ENCODE results near the gene CADPS. TPM values are rescaled to one million over a fixed set of nuclear protein-coding genes. Genes with fewer than 3 reads are reported as not detected.
A peak's percentile ranks its signal among the peaks of the same experiment; 100 is the strongest.

CADPS gene
- total RNA-seq, 2 experiments from 2014 or later = not detected

GRCh38 chr3:62647711-62648110 is 227.5 kb downstream of the CADPS start:
- ChIA-PET CTCF (no interaction called here), POLR2A (no interaction called here)
- DNase-seq (no peak), ATAC-seq (no peak)
- Mint-ChIP-seq H3K27me3 (peaks cover 2% of the 10 kb centered on the region), H3K9me3 (ENCODE audit: low read depth) (no peaks in the 10 kb centered on the region), H3K27ac (no peak overlapping the region), H3K4me3 (no peak overlapping the region), H3K36me3 (ENCODE audit: low read depth) (no peaks in the 10 kb centered on the region), H3K4me1 (no peaks in the 10 kb centered on the region)
- intact Hi-C loops (cut with DNase I, micrococcal nuclease) = no loop called here

DNA sequence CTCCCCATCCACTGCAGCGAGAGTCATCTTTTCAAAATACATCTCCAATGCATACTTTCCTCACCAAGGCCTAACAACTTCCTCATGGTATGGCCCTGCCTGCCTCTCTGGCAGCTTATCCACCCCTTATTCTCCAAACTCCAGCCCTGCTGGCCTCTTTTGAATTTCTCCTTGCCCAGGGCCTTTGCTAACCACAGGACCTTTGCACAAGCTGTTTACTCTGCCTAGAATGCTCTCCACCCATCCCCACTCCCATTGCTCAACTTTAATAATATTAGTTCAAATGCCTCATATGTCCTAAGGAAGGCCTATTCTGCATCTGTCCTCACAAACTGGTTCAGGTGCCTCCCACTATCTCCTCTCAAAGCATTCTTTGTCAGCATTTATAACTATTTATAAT is 230.7 kb downstream of the CADPS start:
- no peaks in the 10 kb centered on the region for H3K4me1 Mint-ChIP-seq
- no peaks in the 10 kb centered on the region for H3K36me3 Mint-ChIP-seq (ENCODE audit: low read depth)
- no peak overlapping the region for H3K4me3 Mint-ChIP-seq
- H3K9me3 Mint-ChIP-seq (ENCODE audit: low read depth) = no peaks in the 10 kb centered on the region
- no peak overlapping the region for H3K27ac Mint-ChIP-seq
- intact Hi-C loops (cut with DNase I, micrococcal nuclease) = no loop called here
- ChIA-PET CTCF (no interaction called here), POLR2A (no interaction called here)
- no peaks in the 10 kb centered on the region for H3K27me3 Mint-ChIP-seq
- DNase-seq (no peak), ATAC-seq (no peak)

DNA sequence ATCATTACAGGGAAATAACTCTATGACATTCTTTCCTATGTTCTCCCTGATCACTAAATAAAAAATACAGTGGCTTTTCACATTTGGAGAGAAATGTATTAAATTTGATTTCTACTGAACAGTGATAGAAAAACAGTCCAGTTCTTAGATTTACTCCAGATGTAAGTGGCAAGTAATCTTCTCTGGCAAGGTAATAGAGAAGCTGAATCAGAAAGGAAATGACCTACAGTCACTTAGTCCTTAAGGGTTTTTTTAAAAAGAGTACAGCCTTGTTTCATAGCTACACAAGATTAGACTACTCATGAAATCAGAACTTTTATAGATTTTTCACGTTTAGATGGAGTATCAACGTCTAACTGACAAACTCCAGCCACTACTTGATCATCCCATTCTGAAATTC is 236.9 kb downstream of the CADPS start:
- Mint-ChIP-seq H3K4me1 (no peaks in the 10 kb centered on the region), H3K4me3 (no peak overlapping the region), H3K27ac (no peak overlapping the region), H3K9me3 (ENCODE audit: low read depth) (no peaks in the 10 kb centered on the region), H3K36me3 (ENCODE audit: low read depth) (no peaks in the 10 kb centered on the region), H3K27me3 (no peaks in the 10 kb centered on the region)
- DNase-seq = no peak
- intact Hi-C loops (cut with DNase I, micrococcal nuclease) = no loop called here
- no peak for ATAC-seq
- ChIA-PET POLR2A (no interaction called here), CTCF (no interaction called here)

GRCh38 chr3:62636235-62636826 is 238.9 kb downstream of the CADPS start:
- H3K4me1 Mint-ChIP-seq = no peaks in the 10 kb centered on the region
- H3K27ac Mint-ChIP-seq = no peak overlapping the region
- no peaks in the 10 kb centered on the region for H3K9me3 Mint-ChIP-seq (ENCODE audit: low read depth)
- ATAC-seq = no peak
- H3K27me3 Mint-ChIP-seq = peaks cover 4% of the 10 kb centered on the region
- POLR2A ChIA-PET = no interaction called here
- no peak overlapping the region for H3K4me3 Mint-ChIP-seq
- CTCF ChIA-PET = interaction anchor here (0.9 kb wide), 1 partner anchor 21 kb away, joined by 3 read pairs; no protein-coding TSS in a partner anchor
- no peaks in the 10 kb centered on the region for H3K36me3 Mint-ChIP-seq (ENCODE audit: low read depth)
- no peak for DNase-seq
- intact Hi-C loops (cut with DNase I, micrococcal nuclease) = no loop called here

- intact Hi-C loops (cut with DNase I, micrococcal nuclease) = no loop called here
- H3K4me1 Mint-ChIP-seq = no peaks in the 10 kb centered on the region
- ATAC-seq (no peak), DNase-seq (no peak)
- no peak overlapping the region for H3K27ac Mint-ChIP-seq
- H3K4me3 Mint-ChIP-seq = no peak overlapping the region
- peaks cover 8% of the 10 kb centered on the region for H3K27me3 Mint-ChIP-seq
- POLR2A ChIA-PET = interaction anchor here (0.7 kb wide), 1 partner anchor 266 kb away, joined by 3 read pairs; no protein-coding TSS in a partner anchor
- CTCF ChIA-PET = interaction anchor here (0.6 kb wide), 1 partner anchor 1563 kb away, joined by 3 read pairs; no protein-coding TSS in a partner anchor
- H3K9me3 Mint-ChIP-seq (ENCODE audit: low read depth) = no peaks in the 10 kb centered on the region
- no peaks in the 10 kb centered on the region for H3K36me3 Mint-ChIP-seq (ENCODE audit: low read depth)
These were observed 242.5 kb downstream of the CADPS start for GRCh38 chr3:62632510-62633294.

DNA sequence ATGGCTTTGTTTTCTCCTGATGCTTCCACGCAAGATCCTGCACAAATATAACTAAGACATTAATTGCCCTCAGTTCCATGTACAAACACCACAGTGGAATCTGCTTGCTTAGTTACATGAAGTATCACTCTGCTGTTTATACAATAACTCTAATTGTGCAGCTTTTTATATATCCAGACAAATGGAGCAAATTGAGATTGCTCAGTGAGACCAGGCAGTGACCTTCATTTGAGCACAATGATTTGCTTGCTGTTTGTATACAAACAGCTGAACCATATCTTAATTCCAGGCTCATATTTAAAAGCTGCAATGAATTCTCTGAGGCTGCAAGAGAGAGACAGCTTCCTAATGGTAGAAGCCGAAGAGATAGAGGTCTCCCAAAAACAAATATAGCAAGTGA is 243.7 kb downstream of the CADPS start:
- Mint-ChIP-seq H3K4me3 (no peak overlapping the region), H3K4me1 (no peaks in the 10 kb centered on the region), H3K27ac (no peak overlapping the region), H3K36me3 (ENCODE audit: low read depth) (no peaks in the 10 kb centered on the region), H3K9me3 (ENCODE audit: low read depth) (no peaks in the 10 kb centered on the region), H3K27me3 (peaks cover 11% of the 10 kb centered on the region)
- DNase-seq = no peak
- intact Hi-C loops (cut with DNase I, micrococcal nuclease) = no loop called here
- CTCF ChIA-PET = no interaction called here
- ATAC-seq = no peak
- POLR2A ChIA-PET = no interaction called here

DNA sequence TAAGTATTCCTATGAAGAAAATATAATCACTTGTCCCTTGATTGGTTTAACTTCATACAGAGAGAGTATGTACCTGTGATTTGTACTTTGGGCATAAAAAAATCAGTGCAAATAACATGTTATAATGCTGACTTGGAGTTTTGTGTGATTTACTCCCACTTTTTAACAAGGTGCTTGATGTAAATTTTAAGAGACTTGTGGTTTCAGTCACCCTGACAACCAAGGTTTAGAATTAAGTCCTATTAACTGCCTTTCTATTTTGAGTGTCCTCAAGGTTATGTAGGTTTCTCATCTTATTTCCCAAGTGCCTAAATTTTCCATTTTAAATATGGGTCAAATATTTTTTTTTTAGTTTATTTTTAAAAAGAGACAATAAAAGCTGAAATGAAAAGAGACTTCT is 244.6 kb downstream of the CADPS start:
- Mint-ChIP-seq H3K36me3 (ENCODE audit: low read depth) (no peaks in the 10 kb centered on the region), H3K9me3 (ENCODE audit: low read depth) (no peaks in the 10 kb centered on the region), H3K27me3 (peaks cover 14% of the 10 kb centered on the region), H3K27ac (no peak overlapping the region), H3K4me1 (no peaks in the 10 kb centered on the region), H3K4me3 (no peak overlapping the region)
- ATAC-seq (no peak), DNase-seq (no peak)
- ChIA-PET CTCF (no interaction called here), POLR2A (no interaction called here)
- intact Hi-C loops (cut with DNase I, micrococcal nuclease) = no loop called here

GRCh38 chr3:62625268-62625667 is 249.9 kb downstream of the CADPS start:
- DNase-seq (no peak), ATAC-seq (no peak)
- ChIA-PET POLR2A (no interaction called here), CTCF (interaction anchor here (0.6 kb wide), 1 partner anchor 261 kb away, joined by 3 read pairs; no protein-coding TSS in a partner anchor)
- H3K4me3 Mint-ChIP-seq = no peak overlapping the region
- peaks cover 15% of the 10 kb centered on the region for H3K27me3 Mint-ChIP-seq
- H3K4me1 Mint-ChIP-seq = no peaks in the 10 kb centered on the region
- no peaks in the 10 kb centered on the region for H3K36me3 Mint-ChIP-seq (ENCODE audit: low read depth)
- intact Hi-C loops (cut with DNase I, micrococcal nuclease) = no loop called here
- H3K27ac Mint-ChIP-seq = no peak overlapping the region
- H3K9me3 Mint-ChIP-seq (ENCODE audit: low read depth) = no peaks in the 10 kb centered on the region

DNA sequence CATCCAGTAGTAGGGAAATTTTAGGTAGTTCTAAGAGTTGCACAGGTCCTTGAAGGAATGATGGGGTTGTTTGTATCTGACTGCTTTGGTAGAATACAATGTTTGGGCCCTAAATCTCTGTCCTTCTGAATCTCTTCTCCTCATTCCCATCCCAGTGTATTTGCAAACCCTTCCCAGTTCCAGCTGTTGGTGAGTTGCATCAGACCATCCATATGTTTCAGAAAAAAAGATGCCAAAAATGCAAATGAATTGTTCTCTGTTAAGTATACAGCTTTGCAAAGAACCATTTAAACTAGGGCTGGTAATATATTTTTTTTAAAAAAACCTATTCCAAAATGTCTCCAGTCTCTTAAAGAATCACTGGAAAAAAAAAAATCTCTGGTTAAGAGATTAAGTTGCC is 251.0 kb downstream of the CADPS start:
- Mint-ChIP-seq H3K4me1 (no peaks in the 10 kb centered on the region), H3K36me3 (ENCODE audit: low read depth) (no peaks in the 10 kb centered on the region)
- CTCF ChIA-PET = interaction anchor here (0.7 kb wide), 1 partner anchor 17 kb away, joined by 3 read pairs; no protein-coding TSS in a partner anchor

GRCh38 chr3:62622553-62623174 is 252.6 kb downstream of the CADPS start:
- ChIA-PET POLR2A (no interaction called here), CTCF (interaction anchor here (0.6 to 2.4 kb wide), 7 partner anchors 11 to 1920 kb away, joined by 3 to 13 read pairs (median 3); partner anchors contain the start of gene C3orf49)
- H3K36me3 Mint-ChIP-seq (ENCODE audit: low read depth) = no peaks in the 10 kb centered on the region
- peaks cover 16% of the 10 kb centered on the region for H3K27me3 Mint-ChIP-seq
- ATAC-seq (no peak), DNase-seq (peak; percentile 6)
- no peak overlapping the region for H3K4me3 Mint-ChIP-seq
- H3K9me3 Mint-ChIP-seq (ENCODE audit: low read depth) = no peaks in the 10 kb centered on the region
- H3K27ac Mint-ChIP-seq = no peak overlapping the region
- intact Hi-C loops (cut with DNase I, micrococcal nuclease) = loop anchor here (1.0 to 5.0 kb wide), 6 partner anchors 606 to 1196 kb away; partner anchors contain the start of gene C3orf49 (in 1 of the 2)
- H3K4me1 Mint-ChIP-seq = no peaks in the 10 kb centered on the region

More for the DNA sequence above, 251.0 kb downstream of the CADPS start:
- Mint-ChIP-seq H3K27me3 (peaks cover 17% of the 10 kb centered on the region), H3K4me3 (no peak overlapping the region), H3K27ac (no peak overlapping the region), H3K9me3 (ENCODE audit: low read depth) (no peaks in the 10 kb centered on the region)
- intact Hi-C loops (cut with DNase I, micrococcal nuclease) = loop anchor here (5.0 kb wide), 2 partner anchors 723 to 1193 kb away; partner anchors contain the start of gene C3orf49 (in 1 of the 2)
- no peak for DNase-seq
- no peak for ATAC-seq
- POLR2A ChIA-PET = no interaction called here

GRCh38 chr3:62621925-62622324 is 253.3 kb downstream of the CADPS start:
- CTCF ChIA-PET = interaction anchor here (0.7 to 2.4 kb wide), 4 partner anchors 10 to 1197 kb away, joined by 3 to 13 read pairs (median 4); partner anchors contain the start of gene C3orf49
- H3K4me3 Mint-ChIP-seq = no peak overlapping the region
- no peak overlapping the region for H3K27ac Mint-ChIP-seq
- peaks cover 20% of the 10 kb centered on the region for H3K27me3 Mint-ChIP-seq
- POLR2A ChIA-PET = no interaction called here
- intact Hi-C loops (cut with DNase I, micrococcal nuclease) = loop anchor here (1.0 to 5.0 kb wide), 6 partner anchors 606 to 1196 kb away; partner anchors contain the start of gene C3orf49 (in 1 of the 2)
- no peaks in the 10 kb centered on the region for H3K4me1 Mint-ChIP-seq
- H3K9me3 Mint-ChIP-seq (ENCODE audit: low read depth) = no peaks in the 10 kb centered on the region
- DNase-seq = no peak
- no peaks in the 10 kb centered on the region for H3K36me3 Mint-ChIP-seq (ENCODE audit: low read depth)
- no peak for ATAC-seq

Data from activated CD4-positive, alpha-beta T cell treated with anti-CD3 and anti-CD28 coated beads for 36 hours (primary cell).